ENCODE results near the gene COX5A.

Gene COX5A

GRCh38 chr15:74903676-74904075 lies 34.2 kb downstream of the COX5A start:
- DNase-seq (ENCODE audit: low read depth) = no peak
- H3K4me3 ChIP-seq (ENCODE audit: low read depth, low read length) = no peak overlapping the region
- TF ChIP-seq MAX (IDR thresholded peaks at IDR 0.05; ENCODE audit: low read depth, low read length) = no peak
- TF ChIP-seq CTCF (IDR thresholded peaks at IDR 0.05; ENCODE audit: low read depth, low read length) = no peak
- no peak for TF ChIP-seq POLR2A (IDR thresholded peaks at IDR 0.05; ENCODE audit: extremely low read depth, insufficient read length)

GRCh38 chr15:74902295-74903075 lies 35.4 kb downstream of the COX5A start:
- TF ChIP-seq MAX (IDR thresholded peaks at IDR 0.05; ENCODE audit: low read depth, low read length) = no peak
- no peak for TF ChIP-seq CTCF (IDR thresholded peaks at IDR 0.05; ENCODE audit: low read depth, low read length)
- no peak for TF ChIP-seq MYC (IDR thresholded peaks at IDR 0.05; ENCODE audit: low read depth, low read length)
- TF ChIP-seq POLR2A (IDR thresholded peaks at IDR 0.05; ENCODE audit: extremely low read depth, insufficient read length) = no peak
- no peak for DNase-seq (ENCODE audit: low read depth)
- no peak overlapping the region for H3K4me3 ChIP-seq (ENCODE audit: low read depth, low read length)

- H3K4me3 ChIP-seq (ENCODE audit: low read depth, low read length) = no peak overlapping the region
- DNase-seq (ENCODE audit: low read depth) = peak; percentile 72
- TF ChIP-seq MAX (IDR thresholded peaks at IDR 0.05; ENCODE audit: low read depth, low read length) = peak; percentile 32; the same call in 1 of the 2 replicates
- TF ChIP-seq CTCF (IDR thresholded peaks at IDR 0.05; ENCODE audit: low read depth, low read length) = peak; percentile 87
- no peak for TF ChIP-seq POLR2A (IDR thresholded peaks at IDR 0.05; ENCODE audit: extremely low read depth, insufficient read length)
- TF ChIP-seq MYC (IDR thresholded peaks at IDR 0.05; ENCODE audit: low read depth, low read length) = peak; percentile 44; the same call in 1 of the 2 replicates
These were observed 36.2 kb downstream of the COX5A start for GRCh38 chr15:74901612-74902063.

- no peak overlapping the region for H3K4me3 ChIP-seq (ENCODE audit: low read depth, low read length)
- TF ChIP-seq CTCF (IDR thresholded peaks at IDR 0.05; ENCODE audit: low read depth, low read length) (no peak), POLR2A (IDR thresholded peaks at IDR 0.05; ENCODE audit: extremely low read depth, insufficient read length) (no peak), MAX (IDR thresholded peaks at IDR 0.05; ENCODE audit: low read depth, low read length) (no peak), MYC (IDR thresholded peaks at IDR 0.05; ENCODE audit: low read depth, low read length) (no peak)
- DNase-seq (ENCODE audit: low read depth) = no peak
These were observed 40.6 kb downstream of the COX5A start for GRCh38 chr15:74897300-74897701.

- TF ChIP-seq MAX (IDR thresholded peaks at IDR 0.05; ENCODE audit: low read depth, low read length) (no peak), CTCF (IDR thresholded peaks at IDR 0.05; ENCODE audit: low read depth, low read length) (no peak), MYC (IDR thresholded peaks at IDR 0.05; ENCODE audit: low read depth, low read length) (no peak), POLR2A (IDR thresholded peaks at IDR 0.05; ENCODE audit: extremely low read depth, insufficient read length) (no peak)
- no peak overlapping the region for H3K4me3 ChIP-seq (ENCODE audit: low read depth, low read length)
- DNase-seq (ENCODE audit: low read depth) = no peak
These were observed 41.6 kb downstream of the COX5A start for GRCh38 chr15:74896316-74896715.

Measured in NB4 (cell line).